Nephron progenitor cell (in vitro differentiated cells): ENCODE data around the gene DYRK2.
A peak's percentile ranks its signal among the peaks of the same experiment; 100 is the strongest.

Experiments used
- DNase-seq: peaks from one replicate; pipeline ENCODE4 v3.0.0; 2021
- H3K27ac Mint-ChIP-seq: 2 replicates; pipeline ENCODE4 v1.8.0; 2021; ENCODE audit warnings: mild to moderate bottlenecking, moderate library complexity, mixed read lengths
- H3K27me3 Mint-ChIP-seq: 2 replicates; pipeline ENCODE4 v1.8.0; 2021; ENCODE audit warnings: mild to moderate bottlenecking, low read depth, mixed read lengths; ENCODE audit not compliant: poor library complexity
- H3K36me3 Mint-ChIP-seq: 2 replicates; pipeline ENCODE4 v1.8.0; 2021; ENCODE audit warnings: low read depth, mixed read lengths
- H3K4me1 Mint-ChIP-seq: 2 replicates; pipeline ENCODE4 v1.8.0; 2021; ENCODE audit warnings: mixed read lengths
- H3K4me3 Mint-ChIP-seq: 2 replicates; pipeline ENCODE4 v1.8.0; 2021; ENCODE audit warnings: mild to moderate bottlenecking, moderate library complexity, mixed read lengths
- H3K9me3 Mint-ChIP-seq: 2 replicates; pipeline ENCODE4 v1.8.0; 2021; ENCODE audit warnings: mild to moderate bottlenecking, moderate library complexity, mixed read lengths
- CTCF ChIP-seq: fragments of 200-600 bp; sonication (generic); IDR thresholded peaks from 2 replicates; pipeline ENCODE4 v1.5.0; 2021; ENCODE audit warnings: antibody characterized with exemption

Gene DYRK2

GRCh38 chr12:67704071-67704470 is 55.5 kb downstream of the DYRK2 start:
- Mint-ChIP-seq H3K9me3 (no peaks in the 10 kb centered on the region), H3K4me3 (no peak overlapping the region), H3K36me3 (no peaks in the 10 kb centered on the region), H3K27me3 (peaks cover 4% of the 10 kb centered on the region), H3K4me1 (peaks cover 35% of the 10 kb centered on the region), H3K27ac (no peak overlapping the region)
- TF ChIP-seq CTCF = no peak
- DNase-seq = no peak

GRCh38 chr12:67705394-67706370 is 57.1 kb downstream of the DYRK2 start:
- H3K4me1 Mint-ChIP-seq = peaks cover 47% of the 10 kb centered on the region
- no peaks in the 10 kb centered on the region for H3K9me3 Mint-ChIP-seq
- H3K36me3 Mint-ChIP-seq = no peaks in the 10 kb centered on the region
- H3K27ac Mint-ChIP-seq = peak overlapping the region; percentile 36
- no peak for TF ChIP-seq CTCF
- no peak for DNase-seq
- peaks cover 4% of the 10 kb centered on the region for H3K27me3 Mint-ChIP-seq
- H3K4me3 Mint-ChIP-seq = peak overlapping the region; percentile 56

- Mint-ChIP-seq H3K36me3 (peaks cover 6% of the 10 kb centered on the region), H3K27ac (peak overlapping the region; percentile 52), H3K27me3 (peaks cover 9% of the 10 kb centered on the region), H3K9me3 (peaks cover 6% of the 10 kb centered on the region), H3K4me3 (no peak overlapping the region), H3K4me1 (peaks cover 63% of the 10 kb centered on the region)
- TF ChIP-seq CTCF = no peak
- DNase-seq = no peak
These were observed 60.9 kb downstream of the DYRK2 start for GRCh38 chr12:67709367-67709954.

- Mint-ChIP-seq H3K4me1 (peaks cover 63% of the 10 kb centered on the region), H3K27ac (no peak overlapping the region), H3K4me3 (no peak overlapping the region), H3K27me3 (peaks cover 7% of the 10 kb centered on the region), H3K36me3 (peaks cover 9% of the 10 kb centered on the region), H3K9me3 (peaks cover 9% of the 10 kb centered on the region)
- TF ChIP-seq CTCF = no peak
- no peak for DNase-seq
These were observed 62.0 kb downstream of the DYRK2 start for GRCh38 chr12:67710582-67710981.

- H3K27ac Mint-ChIP-seq = no peak overlapping the region
- TF ChIP-seq CTCF = no peak
- no peak overlapping the region for H3K4me3 Mint-ChIP-seq
- H3K4me1 Mint-ChIP-seq = peaks cover 60% of the 10 kb centered on the region
- peaks cover 9% of the 10 kb centered on the region for H3K36me3 Mint-ChIP-seq
- H3K27me3 Mint-ChIP-seq = peaks cover 7% of the 10 kb centered on the region
- peaks cover 9% of the 10 kb centered on the region for H3K9me3 Mint-ChIP-seq
- DNase-seq = no peak
These were observed 63.5 kb downstream of the DYRK2 start for GRCh38 chr12:67712011-67712410.
